Stomach (tissue), 4 donors: ENCODE measurements around the gene PPP2R2C.

ENCODE experiments used
- EP300 ChIP-seq: sonication (generic); formaldehyde crosslinking; IDR thresholded peaks from one replicate; pipeline ENCODE4 v1.6.1; 2017; ENCODE audit warnings: antibody characterized with exemption
- POLR2A ChIP-seq, 4 donors: fragments of 450-650 bp; IDR thresholded peaks; one replicate each; pipeline ENCODE4 v1.6.1; 2016; ENCODE audit warnings: antibody characterized with exemption in 4 of 4, control low read depth in 2 of 4, mild to moderate bottlenecking in 1 of 4, moderate library complexity in 1 of 4
- POLR2AphosphoS5 ChIP-seq, 3 donors: sonication (generic); formaldehyde crosslinking; IDR thresholded peaks; one replicate each; pipeline ENCODE4 v1.6.1; 2016; ENCODE audit warnings: antibody characterized with exemption in 3 of 3
- TF ChIP-seq, protein P1 (sequence below), 7 experiments: fragments of 450-650 bp in 4 of 7; fragments of 200-600 bp in 3 of 7; sonication (generic) in 3 of 7; IDR thresholded peaks; one replicate each; pipeline ENCODE4 v1.5.1; 2016 to 2019; ENCODE audit warnings: antibody characterized with exemption in 7 of 7, control low read depth in 2 of 7, mild to moderate bottlenecking in 1 of 7

DNA sequence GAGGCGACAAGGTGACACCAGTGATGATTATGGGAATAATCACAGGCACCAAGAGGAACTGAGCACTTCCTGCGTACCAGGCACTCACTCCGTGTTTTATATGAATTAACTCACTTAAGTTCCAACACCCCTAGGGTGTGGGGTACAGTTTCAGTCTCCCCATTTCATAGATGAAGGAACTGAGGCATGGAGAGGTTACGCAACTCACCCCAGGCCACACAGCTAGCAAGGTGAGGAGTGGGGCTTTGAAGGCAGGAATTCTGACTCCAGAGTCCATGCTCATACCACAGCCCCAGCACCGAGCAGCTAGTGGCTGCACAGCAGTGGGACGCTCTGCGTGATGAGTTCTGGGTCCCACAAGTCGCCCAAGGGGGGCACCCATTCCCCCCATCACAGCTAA lies 29.9 kb downstream of the PPP2R2C start:
- no peak for TF ChIP-seq POLR2A (IDR thresholded peaks at IDR 0.05)
- TF ChIP-seq, protein P1, sequence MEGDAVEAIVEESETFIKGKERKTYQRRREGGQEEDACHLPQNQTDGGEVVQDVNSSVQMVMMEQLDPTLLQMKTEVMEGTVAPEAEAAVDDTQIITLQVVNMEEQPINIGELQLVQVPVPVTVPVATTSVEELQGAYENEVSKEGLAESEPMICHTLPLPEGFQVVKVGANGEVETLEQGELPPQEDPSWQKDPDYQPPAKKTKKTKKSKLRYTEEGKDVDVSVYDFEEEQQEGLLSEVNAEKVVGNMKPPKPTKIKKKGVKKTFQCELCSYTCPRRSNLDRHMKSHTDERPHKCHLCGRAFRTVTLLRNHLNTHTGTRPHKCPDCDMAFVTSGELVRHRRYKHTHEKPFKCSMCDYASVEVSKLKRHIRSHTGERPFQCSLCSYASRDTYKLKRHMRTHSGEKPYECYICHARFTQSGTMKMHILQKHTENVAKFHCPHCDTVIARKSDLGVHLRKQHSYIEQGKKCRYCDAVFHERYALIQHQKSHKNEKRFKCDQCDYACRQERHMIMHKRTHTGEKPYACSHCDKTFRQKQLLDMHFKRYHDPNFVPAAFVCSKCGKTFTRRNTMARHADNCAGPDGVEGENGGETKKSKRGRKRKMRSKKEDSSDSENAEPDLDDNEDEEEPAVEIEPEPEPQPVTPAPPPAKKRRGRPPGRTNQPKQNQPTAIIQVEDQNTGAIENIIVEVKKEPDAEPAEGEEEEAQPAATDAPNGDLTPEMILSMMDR (IDR thresholded peaks at IDR 0.05) = no peak
- no peak for TF ChIP-seq POLR2AphosphoS5 (IDR thresholded peaks at IDR 0.05)
- TF ChIP-seq EP300 = no peak
